GM21786 (cell line): ENCODE measurements around the gene ODAD3.
"Not testable (repeated sequence)": the region's sequence is repeated elsewhere in the genome, so short reads cannot be mapped to it uniquely, and the experiment has no call there.

Experiments
- ATAC-seq: cut with Tn5 transposase; IDR thresholded peaks from one replicate; pipeline ENCODE4 v1.9.1; 2021; ENCODE audit not compliant: unreplicated experiment

The ODAD3 gene

GRCh38 chr19:11445141-11445540 is 10.2 kb upstream of the ODAD3 start:
- no peak for ATAC-seq

- no peak for ATAC-seq
These were observed 9.1 kb upstream of the ODAD3 start for GRCh38 chr19:11444059-11444458.

- no peak for ATAC-seq
These were observed 3.0 kb upstream of the ODAD3 start for GRCh38 chr19:11437955-11438354.

- ATAC-seq: no peak
These were observed 952 bp upstream of the ODAD3 start for GRCh38 chr19:11435833-11436313.

- ATAC-seq: no peak
These were observed 241 bp downstream of the ODAD3 start for GRCh38 chr19:11434703-11435056.

- not testable (repeated sequence) for ATAC-seq
These were observed 1.4 kb downstream of the ODAD3 start for GRCh38 chr19:11433526-11433925.

GRCh38 chr19:11426656-11427055 is 8.3 kb downstream of the ODAD3 start:
- no peak for ATAC-seq

GRCh38 chr19:11425719-11426457 is 9.0 kb downstream of the ODAD3 start:
- no peak for ATAC-seq

GRCh38 chr19:11423791-11424181 is 11.1 kb downstream of the ODAD3 start:
- ATAC-seq: no peak

GRCh38 chr19:11423164-11423790 is 11.6 kb downstream of the ODAD3 start:
- ATAC-seq: no peak

GRCh38 chr19:11422163-11423065 is 12.5 kb downstream of the ODAD3 start:
- ATAC-seq: peak; percentile 66

- peak; percentile 23 for ATAC-seq
These were observed 13.4 kb downstream of the ODAD3 start for GRCh38 chr19:11421371-11422098.

- no peak for ATAC-seq
These were observed 14.2 kb downstream of the ODAD3 start for GRCh38 chr19:11420429-11421370.

GRCh38 chr19:11418549-11419506 is 16.1 kb downstream of the ODAD3 start, which contains the start of gene RGL3:
TSS of gene RGL3 (minus strand) at chr19:11419314. CDS start at chr19:11419278, 36 bp downstream.
- no peak for ATAC-seq

GRCh38 chr19:11418094-11418548 is 16.8 kb downstream of the ODAD3 start:
- no peak for ATAC-seq

GRCh38 chr19:11416346-11417052 is 18.4 kb downstream of the ODAD3 start:
- no peak for ATAC-seq

- no peak for ATAC-seq
These were observed 20.4 kb downstream of the ODAD3 start for GRCh38 chr19:11414544-11414943.

GRCh38 chr19:11410682-11411081 is 24.2 kb downstream of the ODAD3 start:
- no peak for ATAC-seq
